Measurements from ENCODE around the gene LRRC38. TPM values are rescaled to one million over a fixed set of nuclear protein-coding genes. Genes with fewer than 3 reads are reported as not detected.
"Not testable (repeated sequence)": the region's sequence is repeated elsewhere in the genome, so short reads cannot be mapped to it uniquely, and the experiment has no call there.

The LRRC38 gene
- total and polyA plus RNA-seq, 4 experiments from 2014 or later, result not detected

DNA sequence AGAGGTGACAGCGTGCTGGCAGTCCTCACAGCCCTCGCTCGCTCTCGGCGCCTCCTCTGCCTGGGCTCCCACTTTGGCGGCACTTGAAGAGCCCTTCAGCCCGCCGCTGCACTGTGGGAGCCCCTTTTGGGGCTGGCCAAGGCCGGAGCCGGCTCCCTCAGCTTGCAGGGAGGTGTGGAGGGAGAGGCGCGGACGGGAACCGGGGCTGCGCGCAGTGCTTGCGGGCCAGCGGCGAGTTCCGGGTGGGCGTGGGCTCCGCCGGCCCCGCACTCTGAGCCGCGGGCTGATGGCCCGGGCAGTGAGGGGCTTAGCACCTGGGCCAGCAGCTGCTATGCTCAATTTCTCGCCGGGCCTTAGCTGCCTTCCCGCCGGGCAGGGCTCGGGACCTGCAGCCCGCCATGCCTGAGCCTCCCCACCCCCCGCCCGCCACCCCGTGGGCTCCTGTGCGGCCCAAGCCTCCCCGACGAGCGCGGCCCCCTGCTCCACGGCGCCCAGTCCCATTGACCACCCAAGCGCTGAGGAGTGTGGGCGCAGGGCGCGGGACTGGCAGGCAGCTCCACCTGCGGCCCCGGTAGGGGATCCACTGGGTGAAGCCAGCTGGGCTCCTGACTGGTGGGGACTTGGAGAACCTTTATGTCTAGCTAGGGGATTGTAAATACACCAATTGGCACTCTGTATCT is 74.6 kb downstream of the LRRC38 start:
- H3K4me3 Mint-ChIP-seq; H3K4me3 ChIP-seq (ENCODE audit: low read length in 2 of 2); H3K27ac ChIP-seq (ENCODE audit: low read depth, low read length); H3K27me3 Mint-ChIP-seq; DNase-seq; H3K9me3 ChIP-seq (ENCODE audit: control insufficient read depth in 1 of 2, low read length in 2 of 2); H3K4me1 Mint-ChIP-seq; POLR2A ChIA-PET (ENCODE audit: partially characterized antibody); H3K4me1 ChIP-seq (ENCODE audit: insufficient read depth, low read length); H3K36me3 ChIP-seq (ENCODE audit: insufficient read depth, low read length); H3K9me3 Mint-ChIP-seq; H3K36me3 Mint-ChIP-seq; H3K27me3 ChIP-seq (ENCODE audit: insufficient read depth, low read length); H3K27ac Mint-ChIP-seq; intact Hi-C loops (cut with micrococcal nuclease); CTCF ChIA-PET (ENCODE audit: partially characterized antibody): not testable (repeated sequence)

DNA sequence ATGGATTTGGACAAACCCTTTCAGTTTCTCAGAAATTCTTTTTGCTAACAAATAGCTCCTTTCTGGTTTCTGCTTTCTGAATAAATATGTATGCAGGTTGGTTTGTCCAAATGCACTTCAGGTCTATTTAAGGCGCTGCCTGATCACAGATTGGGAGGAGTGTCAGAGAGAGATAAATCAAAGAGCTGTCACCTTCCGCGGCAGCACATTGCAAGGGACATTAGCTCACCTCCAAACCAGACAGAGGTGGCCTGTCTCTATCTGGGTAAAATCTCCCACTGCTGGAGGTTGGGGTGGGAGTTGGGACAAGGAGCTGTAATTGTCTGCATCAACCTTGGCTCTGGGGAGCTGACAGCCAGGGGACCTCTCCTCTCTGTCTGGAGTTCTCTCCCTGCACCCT is 78.3 kb downstream of the LRRC38 start:
- intact Hi-C loops (cut with micrococcal nuclease), result no loop called here
- Mint-ChIP-seq H3K27me3 (peaks cover 2 to 6% of the 10 kb centered on the region in 2 donors), H3K36me3 (no peaks in the 10 kb centered on the region), H3K4me3 (no peak overlapping the region), H3K9me3 (peaks cover 0 to 6% (median 0%) of the 10 kb centered on the region in 8 donors), H3K27ac (no peak overlapping the region), H3K4me1 (no peaks in the 10 kb centered on the region)
- H3K27ac ChIP-seq (ENCODE audit: low read depth, low read length), result no peak overlapping the region
- no peaks in the 10 kb centered on the region for H3K27me3 ChIP-seq (ENCODE audit: insufficient read depth, low read length)
- H3K36me3 ChIP-seq (ENCODE audit: insufficient read depth, low read length), result no peaks in the 10 kb centered on the region
- ChIA-PET CTCF (ENCODE audit: partially characterized antibody) (no interaction called here), POLR2A (ENCODE audit: partially characterized antibody) (no interaction called here)
- no peaks in the 10 kb centered on the region for H3K4me1 ChIP-seq (ENCODE audit: insufficient read depth, low read length)
- no peak for DNase-seq
- H3K9me3 ChIP-seq (ENCODE audit: control insufficient read depth in 1 of 2, low read length in 2 of 2), result no peaks in the 10 kb centered on the region
- H3K4me3 ChIP-seq (ENCODE audit: low read length in 2 of 2), result no peak overlapping the region

DNA sequence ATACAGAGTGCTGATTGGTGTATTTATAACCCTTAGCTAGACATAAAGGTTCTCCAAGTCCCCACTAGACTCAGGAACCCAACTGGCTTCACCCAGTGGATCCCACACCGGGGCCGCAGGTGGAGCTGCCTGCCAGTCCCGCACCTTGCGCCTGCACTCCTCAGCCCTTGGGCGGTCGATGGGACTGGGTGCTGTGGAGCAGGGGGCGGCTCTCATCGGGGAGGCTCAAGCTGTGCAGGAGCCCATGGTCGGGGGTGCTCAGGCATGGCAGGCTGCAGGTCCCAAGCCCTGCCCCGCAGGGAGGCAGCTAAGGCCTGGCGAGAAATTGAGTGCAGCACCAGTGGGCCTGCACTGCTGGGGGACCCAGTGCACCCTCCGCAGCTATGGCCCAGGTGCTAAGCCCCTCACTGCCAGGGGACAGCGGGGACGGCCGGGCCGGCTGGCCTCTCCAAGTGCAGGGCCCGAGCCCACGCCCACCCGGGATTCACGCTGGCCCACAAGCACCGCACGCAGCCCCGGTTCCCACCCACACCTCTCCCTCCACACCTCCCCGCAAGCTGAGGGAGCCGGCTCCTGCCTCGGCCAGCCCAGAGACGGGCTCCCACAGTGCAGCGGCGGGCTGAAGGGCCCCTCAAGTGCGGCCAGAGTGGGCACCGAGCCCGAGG is 80.0 kb downstream of the LRRC38 start:
- DNase-seq; intact Hi-C loops (cut with micrococcal nuclease); POLR2A ChIA-PET (ENCODE audit: partially characterized antibody); H3K27ac ChIP-seq (ENCODE audit: low read depth, low read length); CTCF ChIA-PET (ENCODE audit: partially characterized antibody); H3K36me3 ChIP-seq (ENCODE audit: insufficient read depth, low read length); H3K27me3 ChIP-seq (ENCODE audit: insufficient read depth, low read length); H3K4me1 Mint-ChIP-seq; H3K4me3 Mint-ChIP-seq; H3K9me3 ChIP-seq (ENCODE audit: control insufficient read depth in 1 of 2, low read length in 2 of 2); H3K27me3 Mint-ChIP-seq; H3K9me3 Mint-ChIP-seq; H3K4me1 ChIP-seq (ENCODE audit: insufficient read depth, low read length); H3K36me3 Mint-ChIP-seq; H3K4me3 ChIP-seq (ENCODE audit: low read length in 2 of 2); H3K27ac Mint-ChIP-seq: not testable (repeated sequence)

DNA sequence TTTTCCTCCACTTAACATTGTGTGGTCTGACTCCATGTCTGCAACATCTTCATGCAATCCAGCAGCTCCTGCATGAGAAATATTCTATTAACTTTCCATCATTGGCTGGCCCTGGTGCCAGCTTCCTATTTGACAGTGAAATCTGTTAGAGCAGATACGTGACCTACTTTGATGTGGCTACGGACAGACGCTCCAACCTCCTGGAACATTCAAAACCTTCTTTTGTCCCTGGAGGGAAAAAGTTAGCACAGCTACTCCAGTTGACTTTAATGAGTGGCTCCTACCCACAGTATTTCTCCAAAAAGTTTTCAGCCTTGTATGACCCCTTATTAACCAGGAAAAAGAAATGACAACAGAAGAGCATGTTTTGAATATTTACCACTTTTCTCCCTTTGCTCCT is 81.6 kb downstream of the LRRC38 start:
- peaks cover 6% of the 10 kb centered on the region in 2 donors for H3K27me3 Mint-ChIP-seq
- ChIA-PET POLR2A (ENCODE audit: partially characterized antibody) (no interaction called here), CTCF (ENCODE audit: partially characterized antibody) (no interaction called here)
- no peak overlapping the region for H3K27ac ChIP-seq (ENCODE audit: low read depth, low read length)
- H3K36me3 Mint-ChIP-seq, result no peaks in the 10 kb centered on the region
- no peaks in the 10 kb centered on the region for H3K36me3 ChIP-seq (ENCODE audit: insufficient read depth, low read length)
- no peaks in the 10 kb centered on the region for H3K4me1 Mint-ChIP-seq
- intact Hi-C loops (cut with micrococcal nuclease), result no loop called here
- no peaks in the 10 kb centered on the region for H3K27me3 ChIP-seq (ENCODE audit: insufficient read depth, low read length)
- no peak overlapping the region for H3K4me3 ChIP-seq (ENCODE audit: low read length in 2 of 2)
- no peaks in the 10 kb centered on the region for H3K4me1 ChIP-seq (ENCODE audit: insufficient read depth, low read length)
- no peak overlapping the region for H3K4me3 Mint-ChIP-seq
- H3K9me3 ChIP-seq (ENCODE audit: control insufficient read depth in 1 of 2, low read length in 2 of 2), result no peaks in the 10 kb centered on the region
- H3K27ac Mint-ChIP-seq, result no peak overlapping the region
- DNase-seq, result no peak
- H3K9me3 Mint-ChIP-seq, result peaks cover 0 to 3% (median 0%) of the 10 kb centered on the region in 8 donors

DNA sequence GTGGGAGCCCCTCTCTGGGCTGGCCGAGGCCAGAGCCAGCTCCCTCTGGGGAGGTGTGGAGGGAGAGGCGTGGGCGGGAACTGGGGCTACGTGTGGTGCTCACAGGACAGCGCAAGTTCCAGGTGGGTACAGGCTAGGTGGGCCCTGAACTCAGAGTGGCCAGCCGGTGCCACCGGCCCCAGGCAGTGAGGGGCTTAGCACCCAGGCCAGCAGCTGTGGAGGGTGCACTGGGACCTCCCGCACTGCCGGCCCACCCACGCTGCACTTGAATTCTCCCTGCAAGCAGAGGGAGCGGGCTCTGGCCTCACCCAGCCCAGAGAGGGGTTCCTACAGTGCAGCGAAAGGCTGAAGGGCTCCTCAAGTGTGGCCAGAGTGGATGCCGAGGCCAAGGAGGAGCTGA is 83.3 kb downstream of the LRRC38 start:
- intact Hi-C loops (cut with micrococcal nuclease), result no loop called here
- CTCF ChIA-PET (ENCODE audit: partially characterized antibody), result no interaction called here
- peaks cover 0 to 3% (median 0%) of the 10 kb centered on the region in 8 donors for H3K9me3 Mint-ChIP-seq

More for the DNA sequence above, 83.3 kb downstream of the LRRC38 start:
- Histone ChIP-seq H3K36me3 (ENCODE audit: insufficient read depth, low read length) (no peaks in the 10 kb centered on the region), H3K4me1 (ENCODE audit: insufficient read depth, low read length) (no peaks in the 10 kb centered on the region), H3K27ac (ENCODE audit: low read depth, low read length) (no peak overlapping the region), H3K4me3 (ENCODE audit: low read length in 2 of 2) (no peak overlapping the region), H3K9me3 (ENCODE audit: control insufficient read depth in 1 of 2, low read length in 2 of 2) (no peaks in the 10 kb centered on the region), H3K27me3 (ENCODE audit: insufficient read depth, low read length) (no peaks in the 10 kb centered on the region)
- Mint-ChIP-seq H3K4me3 (no peak overlapping the region), H3K4me1 (no peaks in the 10 kb centered on the region), H3K36me3 (no peaks in the 10 kb centered on the region), H3K27ac (no peak overlapping the region), H3K27me3 (peaks cover 4 to 6% of the 10 kb centered on the region in 2 donors)
- POLR2A ChIA-PET (ENCODE audit: partially characterized antibody), result no interaction called here
- no peak for DNase-seq

Other genes starting within 250 kb of the LRRC38 start
- not detected for gene PRAMEF8, start 228.9 kb downstream of the LRRC38 start, total RNA-seq
- not detected for gene PRAMEF8, start 228.9 kb downstream of the LRRC38 start, polyA plus RNA-seq
- not detected for gene PRAMEF33, start 210.5 kb downstream of the LRRC38 start, total RNA-seq
- gene PRAMEF33, start 210.5 kb downstream of the LRRC38 start, polyA plus RNA-seq, result not detected
- not detected for gene PRAMEF15, start 198.4 kb downstream of the LRRC38 start, total RNA-seq
- not detected for gene PRAMEF15, start 198.4 kb downstream of the LRRC38 start, polyA plus RNA-seq
- not detected for gene PRAMEF14, start 166.9 kb downstream of the LRRC38 start, total RNA-seq
- gene PRAMEF14, start 166.9 kb downstream of the LRRC38 start, polyA plus RNA-seq, result not detected
- gene PRAMEF19, start 142.1 kb downstream of the LRRC38 start, total RNA-seq, result not detected
- gene PRAMEF19, start 142.1 kb downstream of the LRRC38 start, polyA plus RNA-seq, result not detected
- not detected for gene PRAMEF17, start 124.4 kb downstream of the LRRC38 start, total RNA-seq
- not detected for gene PRAMEF17, start 124.4 kb downstream of the LRRC38 start, polyA plus RNA-seq
- not detected for gene PRAMEF20, start 103.6 kb downstream of the LRRC38 start, total RNA-seq
- not detected for gene PRAMEF20, start 103.6 kb downstream of the LRRC38 start, polyA plus RNA-seq
- gene PDPN, start 69.8 kb upstream of the LRRC38 start, total RNA-seq, result not detected
- not detected for gene PDPN, start 69.8 kb upstream of the LRRC38 start, polyA plus RNA-seq
- 100 to 1,000 TPM; 113 to 118 TPM for gene PRDM2, start 186.2 kb upstream of the LRRC38 start, total RNA-seq
- 10 to 100 TPM in 1 of 2 donors, 1 to 10 TPM in 1; 6.7 to 23.5 TPM for gene PRDM2, start 186.2 kb upstream of the LRRC38 start, polyA plus RNA-seq